Right ventricle myocardium inferior (tissue), 1 donor: ENCODE measurements around the gene PIGL. TPM values are rescaled to one million over a fixed set of nuclear protein-coding genes. Genes with fewer than 3 reads are reported as not detected.
"Not testable (repeated sequence)": the region's sequence is repeated elsewhere in the genome, so short reads cannot be mapped to it uniquely, and the experiment has no call there.

Source experiments
- ATAC-seq: fragments of 200-7000 bp; cut with Tn5 transposase; one replicate; pipeline ENCODE4 v1.9.1; 2020; ENCODE audit warnings: mild to moderate bottlenecking, moderate library complexity
- DNase-seq: peaks from one replicate; pipeline ENCODE4 v3.0.0; 2021; ENCODE audit errors: missing footprints
- intact Hi-C: fragments of 100-400 bp; cut with DNase I; formaldehyde crosslinking; loops from one replicate; pipeline ENCODE4 v1.11.0; 2022
- long read RNA-seq: library from polyadenylated mRNA; unstranded; transcript quantifications from one replicate; pipeline ENCODE4 v2.0.0, GENCODE V29; 2021
- total RNA-seq: library from RNA; stranded (reverse); fragmentation: NEBNext Ultra II Directional; extraction: Animal tissue kit (Norgen Biotek cat#: 25700); gene quantifications from one replicate; pipeline ENCODE4 v1.2.1, GENCODE V29; 2021
- donor health status: DM: no; HTN: yes; CAD: no; lungs with severe emphysema.

Gene PIGL
- 5.4 TPM for total RNA-seq
- long read RNA-seq, partial matches to known transcripts: 0 of 2 reads
- long read RNA-seq, other reads (novel, unspliced or antisense): 0 of 2 reads

- intact Hi-C loops: no loop called here
- DNase-seq (peak; percentile 93), ATAC-seq (peak; percentile 76)
Measured at GRCh38 chr17:16217002-16217635, at the start of gene PIGL. PIGL (plus strand) TSS chr17:16217210; CDS start chr17:16217227, 17 bp downstream.

- DNase-seq (no peak), ATAC-seq (no peak)
- intact Hi-C loops: no loop called here
Measured at GRCh38 chr17:16171613-16172012, 45.4 kb upstream of the PIGL start.

- DNase-seq (no peak), ATAC-seq (no peak)
- intact Hi-C loops: no loop called here
Measured at GRCh38 chr17:16178836-16179235, 38.2 kb upstream of the PIGL start.

GRCh38 chr17:16181581-16181980 lies 35.4 kb upstream of the PIGL start:
- ATAC-seq (no peak), DNase-seq (no peak)
- intact Hi-C loops: no loop called here

GRCh38 chr17:16187642-16188041 lies 29.4 kb upstream of the PIGL start:
- intact Hi-C loops: no loop called here
- no peak for ATAC-seq
- no peak for DNase-seq

- ATAC-seq (no peak), DNase-seq (no peak)
- intact Hi-C loops: no loop called here
Measured at GRCh38 chr17:16189791-16190348, 27.1 kb upstream of the PIGL start.

GRCh38 chr17:16190703-16191360 lies 26.2 kb upstream of the PIGL start:
- ATAC-seq: peak; percentile 26
- intact Hi-C loops: no loop called here
- no peak for DNase-seq

GRCh38 chr17:16191604-16192003 lies 25.4 kb upstream of the PIGL start:
- intact Hi-C loops: no loop called here
- DNase-seq: no peak
- ATAC-seq: no peak

- DNase-seq, intact Hi-C loops, ATAC-seq: not testable (repeated sequence)
Measured at GRCh38 chr17:16194307-16194835, 22.6 kb upstream of the PIGL start.

- intact Hi-C loops: no loop called here
- ATAC-seq: no peak
- no peak for DNase-seq
Measured at GRCh38 chr17:16197276-16197675, 19.7 kb upstream of the PIGL start.

GRCh38 chr17:16199093-16199492 lies 17.9 kb upstream of the PIGL start:
- no peak for DNase-seq
- intact Hi-C loops: no loop called here
- no peak for ATAC-seq

GRCh38 chr17:16201693-16202131 lies 15.3 kb upstream of the PIGL start:
- DNase-seq, ATAC-seq, intact Hi-C loops: not testable (repeated sequence)

GRCh38 chr17:16202554-16203500 lies 14.2 kb upstream of the PIGL start:
- ATAC-seq, intact Hi-C loops, DNase-seq: not testable (repeated sequence)

- DNase-seq, ATAC-seq, intact Hi-C loops: not testable (repeated sequence)
Measured at GRCh38 chr17:16204763-16205162, 12.2 kb upstream of the PIGL start.

- no peak for ATAC-seq
- intact Hi-C loops: no loop called here
- no peak for DNase-seq
Measured at GRCh38 chr17:16211590-16211989, 5.4 kb upstream of the PIGL start.

- ATAC-seq: no peak
- intact Hi-C loops: no loop called here
Measured at GRCh38 chr17:16212793-16213192, 4.2 kb upstream of the PIGL start.

GRCh38 chr17:16214190-16215001 lies 2.6 kb upstream of the PIGL start:
- no peak for ATAC-seq
- intact Hi-C loops: no loop called here
- DNase-seq: no peak

More at GRCh38 chr17:16212793-16213192, 4.2 kb upstream of the PIGL start:
- DNase-seq: no peak

GRCh38 chr17:16215002-16215272 lies 2.1 kb upstream of the PIGL start:
- intact Hi-C loops: no loop called here
- ATAC-seq (peak; percentile 55), DNase-seq (no peak)
